Adrenal gland (tissue), 12 donors: ENCODE data around the gene ACSL6. TPM values are rescaled to one million over a fixed set of nuclear protein-coding genes. Genes with fewer than 3 reads are reported as not detected.

Source experiments
- DNase-seq, 7 donors: peaks; one replicate each; pipeline ENCODE4 v3.0.0-alpha.2; 2019 to 2020
- H3K27ac ChIP-seq, 5 donors: fragments of 200-600 bp; sonication (generic) in 4 of 5; 1 replicate in 3 of 5; 2 replicates in 2 of 5; pipeline versions ENCODE4 v1.5.1 to v1.8.0; 2016 to 2020; ENCODE audit warnings: mild to moderate bottlenecking in 1 of 5
- H3K27me3 ChIP-seq: fragments of 200-600 bp; 2 replicates; pipeline ENCODE4 v1.8.0; 2021
- H3K36me3 ChIP-seq, 2 donors: fragments of 200-600 bp; replicated peaks in 1 of 2; 1 replicate in 1 of 2; 2 replicates in 1 of 2; pipeline versions ENCODE4 v1.5.1 to v1.8.0; 2018 to 2022
- H3K4me1 ChIP-seq, 2 donors: fragments of 200-600 bp; replicated peaks in 1 of 2; 1 replicate in 1 of 2; 2 replicates in 1 of 2; pipeline versions ENCODE4 v1.5.1 to v1.8.0; 2018 to 2021
- H3K4me3 ChIP-seq, 4 donors: fragments of 200-600 bp; sonication (generic) in 3 of 4; one replicate each; pipeline ENCODE4 v1.5.1; 2016 to 2018
- H3K9me3 ChIP-seq, 3 donors: fragments of 200-600 bp; sonication (generic) in 1 of 3; replicated peaks in 1 of 3; 1 replicate in 2 of 3; 2 replicates in 1 of 3; pipeline versions ENCODE4 v1.5.1 to v1.8.0; 2016 to 2021
- POLR2A ChIP-seq, 2 donors: fragments of 450-650 bp; IDR thresholded peaks; one replicate each; pipeline ENCODE4 v1.6.1; 2017; ENCODE audit warnings: antibody characterized with exemption in 2 of 2, mild to moderate bottlenecking in 2 of 2, moderate library complexity in 1 of 2
- whole genome bisulfite sequencing, 4 donors: extraction: QIAGEN DNeasy Blood & Tissue Kit in 2 of 4; methylation state at CpG; one replicate each; pipeline versions ENCODE4 v1.1.5 to v1.1.7; 2013 to 2017; 5-methylcytosine and 5-hydroxymethylcytosine counted together
- intact Hi-C, 2 donors: fragments of 100-400 bp; cut with DNase I; formaldehyde crosslinking; loops; one replicate each; pipeline versions ENCODE4 v1.14.1 to v1.15.0; 2022 to 2023
- polyA plus RNA-seq, 3 donors: library from polyadenylated mRNA; stranded (reverse); fragments of 200-250 nt in 2 of 3; fragments of 350-450 nt in 1 of 3; fragmentation: Illumina TruSeq in 1 of 3; extraction: RNeasy Lipid Tissue Mini Kit (QIAGEN cat#74804) in 1 of 3; gene quantifications; one replicate each; pipeline ENCODE4 v1.2.3, GENCODE V29; 2013 to 2014
- total RNA-seq, 9 donors: library from RNA; depleted of rRNA in 4 of 9; stranded (reverse); fragments of >200 nt in 4 of 9; fragments of 120-200 nt in 1 of 9; fragmentation: NEBNext Ultra II Directional in 1 of 9; extraction: Animal tissue kit (Norgen Biotek cat#: 25700) in 1 of 9; gene quantifications; one replicate each; pipeline versions ENCODE4 v1.1.0 to v1.2.4, GENCODE V29; 2013 to 2023
- TF ChIP-seq, protein P1 (sequence below), 6 experiments: fragments of 450-650 bp in 4 of 6; fragments of 200-600 bp in 2 of 6; sonication (generic) in 1 of 6; IDR thresholded peaks; 1 replicate in 5 of 6; 2 replicates in 1 of 6; pipeline versions ENCODE4 v1.5.1 to v1.8.0; 2016 to 2021; ENCODE audit warnings: antibody characterized with exemption in 6 of 6, mild to moderate bottlenecking in 2 of 6, moderate library complexity in 1 of 6
- donor health status: healthy with polysubstance abuse.
- donor health status: Bipolar disorder and iron deficiency.
- donor health status: DM: yes; HTN: yes; CAD: no.
- donor health status: DM: no; HTN: no; CAD: no.
- donor health status: DM: no; HTN: no; CAD: no.
- donor health status: DM: yes; HTN: yes; CAD: no.

The ACSL6 gene
- total and polyA plus RNA-seq, 12 donors, result 2.5 to 14.5 (median 7.2) TPM

DNA sequence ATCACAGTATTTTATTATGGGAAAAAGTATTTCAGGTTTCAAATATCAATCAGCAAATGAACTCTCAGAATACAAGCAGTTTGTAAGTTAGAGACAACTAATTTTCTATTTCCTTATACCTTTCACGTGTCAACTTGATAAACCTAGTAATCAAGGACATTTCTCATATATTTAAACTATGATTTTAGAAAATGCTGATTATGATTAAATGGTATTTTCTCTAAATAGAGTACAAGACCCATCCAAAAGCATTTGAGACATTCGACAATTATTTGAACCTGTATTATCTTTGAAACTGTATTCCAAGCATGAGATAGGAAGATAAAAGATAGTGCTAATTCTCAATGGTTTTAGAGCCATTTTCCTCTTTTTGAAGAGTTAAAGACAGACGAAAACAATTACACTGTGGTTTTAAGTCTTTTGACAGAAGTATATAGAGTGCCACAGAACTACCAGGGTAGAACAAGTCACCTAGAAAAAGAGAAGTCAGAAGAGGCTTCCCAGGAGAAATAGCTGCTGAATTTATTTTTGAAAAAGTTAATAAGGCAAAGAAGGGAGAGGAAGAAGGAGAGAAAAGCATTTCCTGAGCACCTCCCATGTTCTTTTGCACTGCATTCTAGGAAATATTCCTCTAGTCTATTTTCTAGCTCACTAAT, 71.6 kb downstream of the ACSL6 start:
- Histone ChIP-seq H3K27ac (no peak overlapping the region), H3K9me3 (no peaks in the 10 kb centered on the region), H3K4me3 (no peak overlapping the region), H3K27me3 (no peaks in the 10 kb centered on the region), H3K4me1 (no peaks in the 10 kb centered on the region), H3K36me3 (no peaks in the 10 kb centered on the region)
- intact Hi-C loops, result no loop called here
- 66 to 72% (median 70%) methylated on average over 3 of the region's 3 CpGs for WGBS, 4 donors
- TF ChIP-seq, protein P1, sequence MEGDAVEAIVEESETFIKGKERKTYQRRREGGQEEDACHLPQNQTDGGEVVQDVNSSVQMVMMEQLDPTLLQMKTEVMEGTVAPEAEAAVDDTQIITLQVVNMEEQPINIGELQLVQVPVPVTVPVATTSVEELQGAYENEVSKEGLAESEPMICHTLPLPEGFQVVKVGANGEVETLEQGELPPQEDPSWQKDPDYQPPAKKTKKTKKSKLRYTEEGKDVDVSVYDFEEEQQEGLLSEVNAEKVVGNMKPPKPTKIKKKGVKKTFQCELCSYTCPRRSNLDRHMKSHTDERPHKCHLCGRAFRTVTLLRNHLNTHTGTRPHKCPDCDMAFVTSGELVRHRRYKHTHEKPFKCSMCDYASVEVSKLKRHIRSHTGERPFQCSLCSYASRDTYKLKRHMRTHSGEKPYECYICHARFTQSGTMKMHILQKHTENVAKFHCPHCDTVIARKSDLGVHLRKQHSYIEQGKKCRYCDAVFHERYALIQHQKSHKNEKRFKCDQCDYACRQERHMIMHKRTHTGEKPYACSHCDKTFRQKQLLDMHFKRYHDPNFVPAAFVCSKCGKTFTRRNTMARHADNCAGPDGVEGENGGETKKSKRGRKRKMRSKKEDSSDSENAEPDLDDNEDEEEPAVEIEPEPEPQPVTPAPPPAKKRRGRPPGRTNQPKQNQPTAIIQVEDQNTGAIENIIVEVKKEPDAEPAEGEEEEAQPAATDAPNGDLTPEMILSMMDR (IDR thresholded peaks at IDR 0.05), result no peak
- TF ChIP-seq POLR2A (IDR thresholded peaks at IDR 0.05), result no peak
- DNase-seq, result no peak

DNA sequence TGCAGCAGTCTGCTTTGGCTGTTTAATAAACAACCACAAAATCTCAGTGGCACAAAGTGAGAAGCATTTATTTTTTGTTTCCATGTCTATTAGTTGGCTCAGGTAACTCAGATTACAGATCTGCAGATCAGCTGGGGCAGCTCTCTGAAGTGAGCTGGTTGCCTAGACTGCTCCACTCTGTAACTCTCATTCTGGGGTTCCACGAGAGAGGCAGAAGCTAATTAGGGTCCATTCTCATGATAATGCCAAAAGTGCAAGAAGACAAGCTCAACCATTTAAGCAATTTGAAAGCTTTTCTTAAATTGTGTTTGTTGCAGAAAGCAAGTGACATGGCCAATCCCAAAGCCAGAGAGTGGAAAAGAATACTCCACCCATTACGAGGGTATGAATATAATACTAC, 79.2 kb downstream of the ACSL6 start:
- TF ChIP-seq POLR2A (IDR thresholded peaks at IDR 0.05), result no peak
- TF ChIP-seq, protein P1 (IDR thresholded peaks at IDR 0.05), result no peak
- Histone ChIP-seq H3K4me1 (no peaks in the 10 kb centered on the region), H3K4me3 (no peak overlapping the region), H3K36me3 (no peaks in the 10 kb centered on the region), H3K9me3 (peaks cover 0 to 17% (median 0%) of the 10 kb centered on the region in 3 donors), H3K27ac (no peak overlapping the region), H3K27me3 (no peaks in the 10 kb centered on the region)
- DNase-seq, result no peak
- 58 to 78% (median 71%) methylated on average over 2 of the region's 2 CpGs for WGBS, 4 donors
- intact Hi-C loops, result no loop called here

DNA sequence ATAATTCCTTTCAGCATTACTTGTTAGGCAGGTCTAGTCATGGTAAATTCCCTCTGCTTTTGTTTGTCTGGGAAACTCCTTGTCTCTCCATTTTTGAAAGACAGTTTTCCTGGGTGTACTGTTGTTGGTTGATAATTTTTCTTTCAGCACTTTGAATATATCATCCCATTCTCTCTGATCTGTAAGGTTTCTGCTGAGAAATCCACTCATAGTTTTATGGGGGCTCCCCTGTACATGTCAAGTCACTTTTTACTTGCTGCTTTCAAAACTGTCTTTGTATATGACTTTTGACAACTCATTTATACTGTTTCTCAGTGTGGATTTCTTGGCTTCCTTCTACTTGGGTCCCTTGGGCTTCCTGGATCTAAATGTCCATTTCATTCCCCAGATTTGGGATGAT, 82.5 kb downstream of the ACSL6 start:
- H3K4me3 ChIP-seq, result no peak overlapping the region
- no peaks in the 10 kb centered on the region for H3K4me1 ChIP-seq
- intact Hi-C loops, result no loop called here
- H3K36me3 ChIP-seq, result no peaks in the 10 kb centered on the region
- DNase-seq, result no peak
- H3K27me3 ChIP-seq, result no peaks in the 10 kb centered on the region
- TF ChIP-seq POLR2A (IDR thresholded peaks at IDR 0.05), result no peak
- TF ChIP-seq, protein P1 (IDR thresholded peaks at IDR 0.05), result no peak
- peaks cover 0 to 21% (median 0%) of the 10 kb centered on the region in 3 donors for H3K9me3 ChIP-seq
- H3K27ac ChIP-seq, result no peak overlapping the region

DNA sequence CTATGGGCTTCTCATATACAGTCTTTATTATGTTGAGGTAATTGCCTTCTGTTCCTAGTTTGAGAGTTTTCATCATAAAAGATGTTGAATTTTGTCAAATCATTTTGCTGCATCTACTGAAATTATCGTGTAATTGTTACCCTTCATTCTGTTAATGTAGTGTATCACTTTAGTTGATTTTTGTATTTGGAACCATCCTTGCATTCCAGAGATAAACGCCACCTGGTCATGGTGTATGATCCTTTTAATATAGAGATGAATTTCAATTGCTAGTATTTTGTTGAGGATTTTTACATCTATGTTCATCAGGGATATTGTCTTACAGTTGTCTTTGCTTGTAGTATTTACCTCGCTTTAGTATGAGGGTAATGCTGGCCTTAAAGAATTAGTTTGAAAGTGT, 85.3 kb downstream of the ACSL6 start:
- Histone ChIP-seq H3K4me1 (no peaks in the 10 kb centered on the region), H3K27me3 (no peaks in the 10 kb centered on the region), H3K9me3 (peaks cover 0 to 21% (median 0%) of the 10 kb centered on the region in 3 donors), H3K27ac (no peak overlapping the region), H3K4me3 (no peak overlapping the region), H3K36me3 (no peaks in the 10 kb centered on the region)
- DNase-seq, result no peak
- WGBS, 4 donors, result 70 to 87% (median 76%) methylated on average over 3 of the region's 3 CpGs
- intact Hi-C loops, result no loop called here
- TF ChIP-seq, protein P1 (IDR thresholded peaks at IDR 0.05), result no peak
- no peak for TF ChIP-seq POLR2A (IDR thresholded peaks at IDR 0.05)
